SK-N-SH (cell line): ENCODE data around the gene POLR2J.

Experiments
- EP300 ChIP-seq, 2 experiments: IDR thresholded peaks; 2 replicates each; pipeline versions ENCODE4 v1.4.0 to v1.6.1; 2012; ENCODE audit warnings: borderline replicate concordance in 1 of 2, low read depth in 1 of 2, low read length in 1 of 2
- EZH2phosphoT487 ChIP-seq: fragments of 200-600 bp; sonication (generic); IDR thresholded peaks from 2 replicates; pipeline ENCODE4 v1.6.1; 2017; ENCODE audit warnings: low read depth, mixed run types, mild to moderate bottlenecking, antibody characterized with exemption, moderate library complexity, borderline replicate concordance
- FOXJ3 ChIP-seq: sonication (generic); formaldehyde crosslinking; IDR thresholded peaks from 2 replicates; pipeline ENCODE4 v1.5.1; 2020; ENCODE audit warnings: mild to moderate bottlenecking, missing genetic modification reagents
- JUND ChIP-seq: IDR thresholded peaks from 2 replicates; pipeline ENCODE4 v1.4.0; 2012
- NRF1 ChIP-seq: IDR thresholded peaks from 2 replicates; pipeline ENCODE4 v1.6.1; 2012; ENCODE audit warnings: low read depth, mild to moderate bottlenecking, low read length
- REST ChIP-seq: IDR thresholded peaks from 2 replicates; pipeline ENCODE4 v1.6.1; 2012; ENCODE audit warnings: mild to moderate bottlenecking, low read depth, low read length, moderate library complexity
- SIN3A ChIP-seq: IDR thresholded peaks from 2 replicates; pipeline ENCODE4 v1.6.1; 2012; ENCODE audit warnings: low read depth, mild to moderate bottlenecking, low read length, moderate library complexity, borderline replicate concordance
- TAF1 ChIP-seq: IDR thresholded peaks from 2 replicates; pipeline ENCODE4 v1.6.1; 2012; ENCODE audit warnings: low read depth, mild to moderate bottlenecking, low read length, moderate library complexity, borderline replicate concordance
- TF ChIP-seq, protein P1 (sequence below): IDR thresholded peaks from 2 replicates; pipeline ENCODE4 v1.4.0; 2012; ENCODE audit warnings: low read depth, borderline replicate concordance

- TF ChIP-seq FOXJ3 (CRISPR knock-in tag) (no peak), NRF1 (no peak), SIN3A (no peak), REST (no peak), EZH2phosphoT487 (no peak), EP300 (IDR thresholded peaks at IDR 0.05; ENCODE audit: borderline replicate concordance in 1 of 2, low read depth in 1 of 2, low read length in 1 of 2) (no peak), TAF1 (no peak), JUND (no peak)
- TF ChIP-seq, protein P1, sequence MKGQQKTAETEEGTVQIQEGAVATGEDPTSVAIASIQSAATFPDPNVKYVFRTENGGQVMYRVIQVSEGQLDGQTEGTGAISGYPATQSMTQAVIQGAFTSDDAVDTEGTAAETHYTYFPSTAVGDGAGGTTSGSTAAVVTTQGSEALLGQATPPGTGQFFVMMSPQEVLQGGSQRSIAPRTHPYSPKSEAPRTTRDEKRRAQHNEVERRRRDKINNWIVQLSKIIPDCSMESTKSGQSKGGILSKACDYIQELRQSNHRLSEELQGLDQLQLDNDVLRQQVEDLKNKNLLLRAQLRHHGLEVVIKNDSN, result no peak
Observed at GRCh38 chr7:102455596-102455995, 23.1 kb downstream of the POLR2J start.
